H1 (cell line): ENCODE results near the gene RPL32. TPM values are rescaled to one million over a fixed set of nuclear protein-coding genes. Genes with fewer than 3 reads are reported as not detected.

Source experiments
- ATF3 ChIP-seq: IDR thresholded peaks from 2 replicates; pipeline ENCODE4 v1.6.1; 2011; ENCODE audit warnings: low read depth, mild to moderate bottlenecking, low read length; ENCODE audit not compliant: insufficient read depth
- BACH1 ChIP-seq: IDR thresholded peaks from 2 replicates; pipeline ENCODE4 v1.6.1; 2012; ENCODE audit warnings: low read length, improper control_type of control experiment
- CBX5 ChIP-seq: fragments of 300-800, 300-1000 bp; sonication (generic); IDR thresholded peaks from 2 replicates; pipeline ENCODE4 v1.7.1; 2016; ENCODE audit warnings: antibody characterized with exemption, low read length, low read depth
- CHD1 ChIP-seq: IDR thresholded peaks from 2 replicates; pipeline ENCODE4 v1.6.1; 2012; ENCODE audit warnings: low read depth, low read length, improper control_type of control experiment
- CHD2 ChIP-seq: IDR thresholded peaks from 2 replicates; pipeline ENCODE4 v1.6.1; 2012; ENCODE audit warnings: low read length, improper control_type of control experiment
- EP300 ChIP-seq, 2 experiments: IDR thresholded peaks; 1 replicate in 1 of 2; 2 replicates in 1 of 2; pipeline ENCODE4 v1.6.1; 2011 to 2012; ENCODE audit warnings: low read depth in 2 of 2, low read length in 2 of 2, mild to moderate bottlenecking in 2 of 2, borderline replicate concordance in 1 of 2, inconsistent platforms in 1 of 2, moderate library complexity in 1 of 2
- FOSL1 ChIP-seq: IDR thresholded peaks from 2 replicates; pipeline ENCODE4 v1.6.1; 2011; ENCODE audit warnings: mild to moderate bottlenecking, low read depth, low read length, moderate library complexity; ENCODE audit not compliant: insufficient read depth
- HDAC2 ChIP-seq, 2 experiments: fragments of 300-600 bp in 1 of 2; sonication (generic) in 1 of 2; IDR thresholded peaks; 2 replicates each; pipeline ENCODE4 v1.6.1; 2011 to 2012; ENCODE audit warnings: low read depth in 2 of 2, low read length in 2 of 2, mild to moderate bottlenecking in 2 of 2, moderate library complexity in 2 of 2, borderline replicate concordance in 1 of 2, inconsistent platforms in 1 of 2
- HDAC6 ChIP-seq: IDR thresholded peaks from one replicate; pipeline ENCODE4 v1.7.1; 2012; ENCODE audit warnings: low read depth, mild to moderate bottlenecking, inconsistent platforms, low read length, moderate library complexity
- JUN ChIP-seq: IDR thresholded peaks from 2 replicates; pipeline ENCODE4 v1.6.1; 2011; ENCODE audit warnings: low read depth, mild to moderate bottlenecking, improper control_type of control experiment, low read length
- JUND ChIP-seq: IDR thresholded peaks from 2 replicates; pipeline ENCODE4 v1.6.1; 2011; ENCODE audit warnings: mild to moderate bottlenecking, improper control_type of control experiment, low read length
- KDM1A ChIP-seq: fragments of 200-600, 300-600 bp; sonication (generic); IDR thresholded peaks from 2 replicates; pipeline ENCODE4 v1.7.1; 2016; ENCODE audit warnings: mild to moderate bottlenecking, low read length, borderline replicate concordance
- KDM5A ChIP-seq: fragments of 200-600 bp; IDR thresholded peaks from 2 replicates; pipeline ENCODE4 v1.7.1; 2012; ENCODE audit warnings: mild to moderate bottlenecking, low read length, inconsistent platforms, mixed read lengths
- MAFK ChIP-seq: IDR thresholded peaks from 2 replicates; pipeline ENCODE4 v1.6.1; 2012; ENCODE audit warnings: low read depth, mild to moderate bottlenecking, improper control_type of control experiment, low read length
- POLR2A ChIP-seq, 2 experiments: IDR thresholded peaks; 1 replicate in 1 of 2; 2 replicates in 1 of 2; pipeline ENCODE4 v1.6.1; 2011; ENCODE audit warnings: low read depth in 2 of 2, low read length in 2 of 2, mild to moderate bottlenecking in 2 of 2; ENCODE audit errors: control extremely low read depth in 1 of 2
- POU5F1 ChIP-seq: IDR thresholded peaks from 2 replicates; pipeline ENCODE4 v1.6.1; 2011; ENCODE audit warnings: low read depth, mild to moderate bottlenecking, low read length, moderate library complexity
- RXRA ChIP-seq: IDR thresholded peaks from 2 replicates; pipeline ENCODE4 v1.6.1; 2011; ENCODE audit warnings: low read depth, mild to moderate bottlenecking, low read length, moderate library complexity; ENCODE audit not compliant: insufficient read depth
- SAP30 ChIP-seq: fragments of 300-600 bp; sonication (generic); IDR thresholded peaks from 2 replicates; pipeline ENCODE4 v1.7.1; 2012; ENCODE audit warnings: low read length, moderate library complexity, mild to moderate bottlenecking, inconsistent platforms; ENCODE audit not compliant: insufficient read depth, insufficient replicate concordance
- SP1 ChIP-seq: IDR thresholded peaks from 2 replicates; pipeline ENCODE4 v1.6.1; 2011; ENCODE audit warnings: low read depth, low read length
- SP4 ChIP-seq: IDR thresholded peaks from 2 replicates; pipeline ENCODE4 v1.6.1; 2012; ENCODE audit warnings: low read length, inconsistent platforms
- TBP ChIP-seq: IDR thresholded peaks from 2 replicates; pipeline ENCODE4 v1.6.1; 2011; ENCODE audit warnings: low read depth, low read length, improper control_type of control experiment
- USF2 ChIP-seq: IDR thresholded peaks from 2 replicates; pipeline ENCODE4 v1.6.1; 2011; ENCODE audit warnings: low read length, improper control_type of control experiment
- polyA plus RNA-seq, 7 experiments: library from polyadenylated mRNA; depleted of rRNA in 3 of 7; stranded (reverse) in 5 of 7; unstranded in 2 of 7; fragments of >200 nt in 5 of 7; fragments of 200-250 nt in 2 of 7; gene quantifications; 1 replicate in 5 of 7; 2 replicates in 1 of 7; 4 replicates in 1 of 7; pipeline versions ENCODE4 v1.2.1 to v1.2.3, GENCODE V29; 2011 to 2013; ENCODE audit warnings: missing spikeins in 2 of 7, mixed read lengths in 2 of 7
- total RNA-seq: library from RNA; stranded (reverse); fragmentation: NEBNext Ultra II Directional; extraction: Animal tissue kit (Norgen Biotek cat#: 25700); gene quantifications from 2 replicates; pipeline ENCODE4 v1.2.1, GENCODE V29; 2021

Gene RPL32
- total and polyA plus RNA-seq, 2 of the 8 experiments (the other 6 are each of a cell fraction or from before 2014, with no cell fraction given), result 1,443 to 2,043 TPM

- TF ChIP-seq JUND (no peak), TBP (no peak; the same call in 1 of the 2 replicates), EP300 (IDR thresholded peaks at IDR 0.05; ENCODE audit: borderline replicate concordance in 1 of 2, low read depth in 2 of 2, low read length in 2 of 2) (no peak), SAP30 (peak; percentile 20), CBX5 (no peak), HDAC2 (IDR thresholded peaks at IDR 0.05; ENCODE audit: borderline replicate concordance in 1 of 2, low read depth in 2 of 2, low read length in 2 of 2) (0 out of 4 replicates have a peak, but pooled peaks of 1 of the 2 experiments have one; percentile 87), CHD2 (no peak), USF2 (no peak), SP1 (no peak), RXRA (no peak), HDAC6 (no peak), ATF3 (no peak), KDM5A (no peak), BACH1 (no peak), FOSL1 (no peak), POLR2A (IDR thresholded peaks at IDR 0.05; ENCODE audit: control extremely low read depth in 1 of 2, low read depth in 2 of 2, low read length in 2 of 2) (peak in 1 of 2 experiments; percentile 38; a peak in 1 of 3 replicates), CHD1 (no peak), KDM1A (peak; percentile 94), MAFK (no peak), JUN (no peak), POU5F1 (no peak), SP4 (no peak)
These were observed 44.9 kb downstream of the RPL32 start, which contains the start of gene CAND2 (continued) for GRCh38 chr3:12796171-12797123.
